Kidney tubule cell (primary cell): Measurements from ENCODE around the gene MICOS13.
A peak's percentile ranks its signal among the peaks of the same experiment; 100 is the strongest.
"Not testable (repeated sequence)": the region's sequence is repeated elsewhere in the genome, so short reads cannot be mapped to it uniquely, and the experiment has no call there.

Experiments used
- DNase-seq: peaks from one replicate; pipeline ENCODE4 v3.0.0-alpha.2; 2018; ENCODE audit warnings: low spot score

MICOS13 gene

GRCh38 chr19:5700455-5701092, 20.3 kb upstream of the MICOS13 start:
- DNase-seq = no peak

GRCh38 chr19:5698635-5699422, 18.5 kb upstream of the MICOS13 start:
- no peak for DNase-seq

GRCh38 chr19:5697890-5698634, 17.7 kb upstream of the MICOS13 start:
- DNase-seq = no peak

GRCh38 chr19:5697022-5697889, 16.9 kb upstream of the MICOS13 start:
- DNase-seq = no peak

GRCh38 chr19:5696196-5697021, 16.1 kb upstream of the MICOS13 start:
- no peak for DNase-seq

GRCh38 chr19:5695649-5696195, 15.4 kb upstream of the MICOS13 start:
- DNase-seq = no peak

- no peak for DNase-seq
Observed at GRCh38 chr19:5694956-5695648, 14.8 kb upstream of the MICOS13 start.

- no peak for DNase-seq
Observed at GRCh38 chr19:5694167-5694955, 14.0 kb upstream of the MICOS13 start.

GRCh38 chr19:5693195-5694166, 13.2 kb upstream of the MICOS13 start:
- no peak for DNase-seq

GRCh38 chr19:5692723-5693194, 12.4 kb upstream of the MICOS13 start:
- DNase-seq = no peak

GRCh38 chr19:5691822-5692722, 11.8 kb upstream of the MICOS13 start:
- no peak for DNase-seq

- peak; percentile 73 for DNase-seq
Observed at GRCh38 chr19:5690955-5691821, 10.9 kb upstream of the MICOS13 start.

- DNase-seq = peak; percentile 96
Observed at GRCh38 chr19:5690125-5690954, 10.0 kb upstream of the MICOS13 start, which contains the start of gene RPL36. TSS of gene RPL36 (plus strand) at chr19:5690295. CDS start at chr19:5690508, 213 bp downstream.

- DNase-seq = not testable (repeated sequence)
Observed at GRCh38 chr19:5688262-5688881, 8.1 kb upstream of the MICOS13 start.
